Measurements from ENCODE around the gene NOCT.
A peak's percentile ranks its signal among the peaks of the same experiment; 100 is the strongest.

- TF ChIP-seq POLR2A (IDR thresholded peaks at IDR 0.05) (no peak), CTCF (IDR thresholded peaks at IDR 0.05) (peak in 2 of 4 experiments; percentile 11 to 19), POLR2AphosphoS5 (IDR thresholded peaks at IDR 0.05) (no peak)
Observed at GRCh38 chr4:139085141-139085540, 69.6 kb downstream of the NOCT start.
